H1 (cell line): ENCODE data around the gene EXO1. TPM values are rescaled to one million over a fixed set of nuclear protein-coding genes. Genes with fewer than 3 reads are reported as not detected.

ENCODE experiments used
- CTCF ChIA-PET: fragments of 300-600 bp; sonication (Branson Sonifier 250); formaldehyde crosslinking; loops from one replicate; lab custom pipeline; 2021; ENCODE audit not compliant: partially characterized antibody; lab: Charles Lee
- POLR2A ChIA-PET: fragments of 300-600 bp; sonication (Branson Sonifier 250); formaldehyde crosslinking; loops from one replicate; lab custom pipeline; 2021; ENCODE audit warnings: inconsistent platforms; ENCODE audit not compliant: partially characterized antibody; lab: Charles Lee
- DNase-seq, 2 experiments: peaks; one replicate each; pipeline versions ENCODE4 v3.0.0 to v3.0.0-alpha.2; 2010 to 2022; ENCODE audit warnings: low spot score in 2 of 2, low read depth in 1 of 2, mixed read lengths in 1 of 2
- FAIRE-seq: peaks from 2 replicates; lab custom pipeline; 2011; peaks lifted over from hg19 to GRCh38; lab: Jason Lieb, UNC
- H2AFZ ChIP-seq: 2 replicates; pipeline ENCODE4 v1.8.1; 2012; ENCODE audit warnings: low read length, inconsistent platforms
- H2AK5ac ChIP-seq: 2 replicates; pipeline ENCODE4 v1.6.1; 2013; ENCODE audit warnings: low read depth, low read length
- H2BK120ac ChIP-seq: replicated peaks from 2 replicates; pipeline ENCODE3; 2013; ENCODE audit warnings: low read depth, low read length, inconsistent platforms
- H2BK12ac ChIP-seq: 2 replicates; pipeline ENCODE4 v1.6.1; 2013; ENCODE audit warnings: low read depth, low read length
- H2BK15ac ChIP-seq: 2 replicates; pipeline ENCODE4 v1.6.1; 2013; ENCODE audit warnings: low read length
- H2BK20ac ChIP-seq: 2 replicates; pipeline ENCODE4 v1.6.1; 2013; ENCODE audit warnings: low read length
- H2BK5ac ChIP-seq: 2 replicates; pipeline ENCODE4 v1.6.1; 2013; ENCODE audit warnings: low read depth, low read length
- H3K14ac ChIP-seq: 2 replicates; pipeline ENCODE4 v1.6.1; 2013; ENCODE audit warnings: inconsistent platforms; ENCODE audit not compliant: insufficient read length
- H3K18ac ChIP-seq: 2 replicates; pipeline ENCODE4 v1.6.1; 2013; ENCODE audit warnings: low read length; ENCODE audit errors: extremely low read depth
- H3K23ac ChIP-seq: 2 replicates; pipeline ENCODE4 v1.6.1; 2013; ENCODE audit warnings: inconsistent platforms; ENCODE audit not compliant: insufficient read length
- H3K23me2 ChIP-seq: 2 replicates; pipeline ENCODE4 v1.6.1; 2013; ENCODE audit warnings: low read depth, low read length
- H3K27ac ChIP-seq: 2 replicates; pipeline ENCODE4 v1.6.1; 2011; ENCODE audit warnings: low read depth, low read length, inconsistent platforms
- H3K27me3 ChIP-seq, 4 experiments: replicated peaks in 1 of 4; 1 replicate in 1 of 4; 2 replicates in 3 of 4; pipeline versions ENCODE4 v1.6.1 to v1.8.1; 2011 to 2013; ENCODE audit warnings: low read length in 3 of 4, mild to moderate bottlenecking in 3 of 4, inconsistent platforms in 2 of 4, mixed read lengths in 2 of 4, moderate library complexity in 1 of 4; ENCODE audit not compliant: control insufficient read depth in 3 of 4, insufficient read depth in 3 of 4; ENCODE audit errors: extremely low read depth in 1 of 4
- H3K36me3 ChIP-seq, 4 experiments: 2 replicates each; pipeline versions ENCODE4 v1.6.1 to v1.8.1; 2011 to 2013; ENCODE audit warnings: mild to moderate bottlenecking in 4 of 4, low read length in 3 of 4, moderate library complexity in 2 of 4, control low read depth in 1 of 4, inconsistent platforms in 1 of 4; ENCODE audit not compliant: insufficient read depth in 4 of 4, control insufficient read depth in 2 of 4
- H3K4ac ChIP-seq: replicated peaks from 2 replicates; pipeline ENCODE3; 2013; ENCODE audit warnings: low read length, low read depth, mixed read lengths, inconsistent platforms; ENCODE audit not compliant: insufficient read length
- H3K4me1 ChIP-seq, 4 experiments: replicated peaks in 1 of 4; 1 replicate in 1 of 4; 2 replicates in 3 of 4; pipeline versions ENCODE4 v1.6.1 to v1.8.1; 2011 to 2013; ENCODE audit warnings: low read length in 3 of 4, inconsistent platforms in 2 of 4, mixed read lengths in 1 of 4; ENCODE audit not compliant: insufficient read depth in 4 of 4, control insufficient read depth in 3 of 4
- H3K4me2 ChIP-seq, 2 experiments: 2 replicates each; pipeline versions ENCODE4 v1.6.1 to v1.8.1; 2011 to 2013; ENCODE audit warnings: low read depth in 2 of 2, low read length in 2 of 2, control low read depth in 1 of 2, inconsistent platforms in 1 of 2, mild to moderate bottlenecking in 1 of 2; ENCODE audit not compliant: insufficient read depth in 1 of 2
- H3K4me3 ChIP-seq, 4 experiments: fragments of 200-600, 300-600 bp in 1 of 4; sonication (generic), shearing (Covaris generic), sonication (Bioruptor Twin) in 1 of 4; 2 replicates each; pipeline versions ENCODE4 v1.5.1 to v1.8.1; 2011 to 2016; ENCODE audit warnings: low read length in 4 of 4, low read depth in 3 of 4, control low read depth in 2 of 4, inconsistent platforms in 2 of 4, mild to moderate bottlenecking in 2 of 4, mixed read lengths in 1 of 4, moderate library complexity in 1 of 4; ENCODE audit not compliant: insufficient read depth in 2 of 4; ENCODE audit errors: extremely low read depth in 1 of 4
- H3K56ac ChIP-seq: replicated peaks from 2 replicates; pipeline ENCODE3; 2013; ENCODE audit warnings: low read depth, mild to moderate bottlenecking, mixed read lengths, low read length, inconsistent platforms; ENCODE audit not compliant: insufficient read length
- H3K79me1 ChIP-seq: 2 replicates; pipeline ENCODE4 v1.6.1; 2013; ENCODE audit warnings: low read depth, low read length, control low read depth
- H3K79me2 ChIP-seq, 2 experiments: 2 replicates each; pipeline versions ENCODE4 v1.6.1 to v1.8.1; 2012 to 2013; ENCODE audit warnings: low read length in 2 of 2, mild to moderate bottlenecking in 2 of 2, inconsistent platforms in 1 of 2; ENCODE audit not compliant: insufficient read depth in 2 of 2, control insufficient read depth in 1 of 2
- H3K9ac ChIP-seq, 4 experiments: replicated peaks in 1 of 4; 1 replicate in 1 of 4; 2 replicates in 3 of 4; pipeline versions ENCODE4 v1.6.1 to v1.8.1; 2011 to 2013; ENCODE audit warnings: low read depth in 3 of 4, low read length in 3 of 4, control low read depth in 2 of 4, mild to moderate bottlenecking in 2 of 4, moderate library complexity in 2 of 4, inconsistent platforms in 1 of 4; ENCODE audit errors: extremely low read depth in 1 of 4
- H3K9me3 ChIP-seq, 2 experiments: 2 replicates each; pipeline versions ENCODE4 v1.6.1 to v1.8.1; 2012 to 2013; ENCODE audit warnings: mild to moderate bottlenecking in 2 of 2, moderate library complexity in 2 of 2, control low read depth in 1 of 2, inconsistent platforms in 1 of 2, low read depth in 1 of 2, low read length in 1 of 2, mixed read lengths in 1 of 2; ENCODE audit not compliant: insufficient read depth in 2 of 2
- H4K20me1 ChIP-seq, 2 experiments: replicated peaks in 1 of 2; 2 replicates each; pipeline versions ENCODE3 to v1.8.1; 2011 to 2013; ENCODE audit warnings: inconsistent platforms in 2 of 2, low read length in 2 of 2, mild to moderate bottlenecking in 1 of 2; ENCODE audit not compliant: insufficient read depth in 2 of 2, control insufficient read depth in 1 of 2
- H4K5ac ChIP-seq: 2 replicates; pipeline ENCODE4 v1.6.1; 2013; ENCODE audit warnings: low read length, low read depth, mixed read lengths, inconsistent platforms; ENCODE audit not compliant: insufficient read length
- H4K8ac ChIP-seq: 2 replicates; pipeline ENCODE4 v1.8.0; 2013; ENCODE audit warnings: mild to moderate bottlenecking, moderate library complexity, low read length, inconsistent platforms; ENCODE audit not compliant: insufficient read depth; ENCODE audit errors: extremely low read depth
- H4K91ac ChIP-seq: replicated peaks from 2 replicates; pipeline ENCODE3; 2013; ENCODE audit warnings: low read length, mixed read lengths, inconsistent platforms; ENCODE audit not compliant: insufficient read length
- CHD1 ChIP-seq: IDR thresholded peaks from 2 replicates; pipeline ENCODE4 v1.6.1; 2012; ENCODE audit warnings: low read depth, low read length, improper control_type of control experiment
- CHD2 ChIP-seq: IDR thresholded peaks from 2 replicates; pipeline ENCODE4 v1.6.1; 2012; ENCODE audit warnings: low read length, improper control_type of control experiment
- CREB1 ChIP-seq: IDR thresholded peaks from 2 replicates; pipeline ENCODE4 v1.6.1; 2012; ENCODE audit warnings: inconsistent platforms
- EZH2 ChIP-seq: fragments of 200-600 bp; sonication (generic); IDR thresholded peaks from 2 replicates; pipeline ENCODE4 v1.7.1; 2012; ENCODE audit warnings: low read depth, mild to moderate bottlenecking, moderate library complexity, low read length, inconsistent platforms; ENCODE audit not compliant: severe bottlenecking
- GTF2F1 ChIP-seq: IDR thresholded peaks from 2 replicates; pipeline ENCODE4 v1.6.1; 2012; ENCODE audit warnings: low read depth, low read length, improper control_type of control experiment, borderline replicate concordance
- KDM5A ChIP-seq: fragments of 200-600 bp; IDR thresholded peaks from 2 replicates; pipeline ENCODE4 v1.7.1; 2012; ENCODE audit warnings: mild to moderate bottlenecking, low read length, inconsistent platforms, mixed read lengths
- RAD21 ChIP-seq, 2 experiments: IDR thresholded peaks in 1 of 2; conservative IDR thresholded peaks in 1 of 2; 2 replicates each; pipeline ENCODE4 v1.6.1; 2011; ENCODE audit warnings: low read depth in 2 of 2, low read length in 2 of 2, improper control_type of control experiment in 1 of 2, inconsistent platforms in 1 of 2, mild to moderate bottlenecking in 1 of 2, moderate library complexity in 1 of 2
- RXRA ChIP-seq: IDR thresholded peaks from 2 replicates; pipeline ENCODE4 v1.6.1; 2011; ENCODE audit warnings: low read depth, mild to moderate bottlenecking, low read length, moderate library complexity; ENCODE audit not compliant: insufficient read depth
- SAP30 ChIP-seq: fragments of 300-600 bp; sonication (generic); IDR thresholded peaks from 2 replicates; pipeline ENCODE4 v1.7.1; 2012; ENCODE audit warnings: low read length, moderate library complexity, mild to moderate bottlenecking, inconsistent platforms; ENCODE audit not compliant: insufficient read depth, insufficient replicate concordance
- SP4 ChIP-seq: IDR thresholded peaks from 2 replicates; pipeline ENCODE4 v1.6.1; 2012; ENCODE audit warnings: low read length, inconsistent platforms
- SRF ChIP-seq: IDR thresholded peaks from 2 replicates; pipeline ENCODE4 v1.6.1; 2011; ENCODE audit warnings: mild to moderate bottlenecking, low read depth, low read length, moderate library complexity
- YY1 ChIP-seq: IDR thresholded peaks from 2 replicates; pipeline ENCODE4 v1.6.1; 2011; ENCODE audit warnings: low read depth, mild to moderate bottlenecking, low read length
- WGBS, 2 experiments: shearing (Covaris generic) in 1 of 2; methylation state at CpG; one replicate each; pipeline versions ENCODE4 v1.1.6 to v1.1.7; 2013 to 2015; ENCODE audit warnings: low lambda C conversion rate in 2 of 2, mixed read lengths in 2 of 2, inconsistent platforms in 1 of 2, low coverage in 1 of 2, missing lambda C conversion rate in 1 of 2; ENCODE audit not compliant: insufficient replicate concordance in 2 of 2, insufficient coverage in 1 of 2, insufficient read length in 1 of 2; ENCODE audit errors: extremely low coverage in 1 of 2, missing lambda C conversion rate in 1 of 2; 5-methylcytosine and 5-hydroxymethylcytosine counted together
- polyA plus RNA-seq, 7 experiments: library from polyadenylated mRNA; depleted of rRNA in 3 of 7; stranded (reverse) in 5 of 7; unstranded in 2 of 7; fragments of >200 nt in 5 of 7; fragments of 200-250 nt in 2 of 7; gene quantifications; 1 replicate in 5 of 7; 2 replicates in 1 of 7; 4 replicates in 1 of 7; pipeline versions ENCODE4 v1.2.1 to v1.2.3, GENCODE V29; 2011 to 2013; ENCODE audit warnings: missing spikeins in 2 of 7, mixed read lengths in 2 of 7
- total RNA-seq: library from RNA; stranded (reverse); fragmentation: NEBNext Ultra II Directional; extraction: Animal tissue kit (Norgen Biotek cat#: 25700); gene quantifications from 2 replicates; pipeline ENCODE4 v1.2.1, GENCODE V29; 2021
- TF ChIP-seq, protein P1 (sequence below): IDR thresholded peaks from 2 replicates; pipeline ENCODE4 v1.6.1; 2012; ENCODE audit warnings: inconsistent platforms
- TF ChIP-seq, protein P2 (sequence below): IDR thresholded peaks from 2 replicates; pipeline ENCODE4 v1.6.1; 2011; ENCODE audit warnings: low read depth, mild to moderate bottlenecking, low read length; ENCODE audit not compliant: insufficient read depth

EXO1 gene
- total and polyA plus RNA-seq, 2 of the 8 experiments (the other 6 are each of a cell fraction or from before 2014, with no cell fraction given), result 9.2 to 43.0 TPM

DNA sequence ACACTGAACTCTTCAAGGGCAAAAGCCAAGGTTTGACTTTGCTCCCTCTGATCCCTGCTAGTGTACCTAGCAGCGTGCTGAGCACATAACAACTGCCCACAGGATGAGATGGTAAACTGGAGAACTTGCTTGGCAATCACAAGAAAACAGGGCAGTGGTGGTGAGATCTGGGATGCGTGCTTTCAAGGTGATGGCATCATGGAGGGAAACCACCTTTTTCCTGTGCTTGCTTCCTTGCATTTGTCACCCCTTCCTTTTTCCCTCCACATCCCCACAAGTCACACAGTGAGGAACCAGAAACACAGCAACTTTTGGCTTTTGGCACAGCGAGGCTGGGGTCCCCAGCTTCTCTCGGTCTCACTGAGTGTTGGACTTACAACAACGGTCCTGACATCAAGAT, 78.1 kb downstream of the EXO1 start:
- H3K4me1 ChIP-seq, result no peaks in the 10 kb centered on the region
- FAIRE-seq (no peak), DNase-seq (no peak)
- no peak overlapping the region for H2BK12ac ChIP-seq
- H4K8ac ChIP-seq, result no peak overlapping the region
- peak overlapping the region; percentile 18; the same call in 1 of the 2 replicates for H2AFZ ChIP-seq
- no peaks in the 10 kb centered on the region for H3K36me3 ChIP-seq
- H3K4ac ChIP-seq, result no peak overlapping the region
- POLR2A ChIA-PET, result no interaction called here
- no peak overlapping the region for H3K4me3 ChIP-seq
- no peak overlapping the region; the same call in 1 of the 2 replicates for H3K18ac ChIP-seq
- no peak overlapping the region for H3K27ac ChIP-seq
- H3K23me2 ChIP-seq, result no peaks in the 10 kb centered on the region
- H4K91ac ChIP-seq, result no peak overlapping the region
- H3K9ac ChIP-seq, result no peak overlapping the region
- H3K56ac ChIP-seq, result no peak overlapping the region
- no peak overlapping the region for H2BK5ac ChIP-seq
- no peak overlapping the region for H2BK15ac ChIP-seq
- no peak overlapping the region for H4K5ac ChIP-seq
- no peak overlapping the region for H2AK5ac ChIP-seq
- no peak overlapping the region for H2BK120ac ChIP-seq
- no peaks in the 10 kb centered on the region for H3K79me1 ChIP-seq
- 94% methylated on average over 5 of the region's 5 CpGs; no CpG with 5 or more reads in 1 of the 2 experiments for WGBS, 2 experiments
- no peaks in the 10 kb centered on the region for H3K79me2 ChIP-seq
- no peaks in the 10 kb centered on the region for H3K9me3 ChIP-seq
- no peaks in the 10 kb centered on the region for H3K27me3 ChIP-seq
- no peak overlapping the region for H2BK20ac ChIP-seq
- H3K23ac ChIP-seq, result no peak overlapping the region
- CTCF ChIA-PET, result interaction anchor here (0.6 to 1.5 kb wide), 2 partner anchors 30 to 60 kb away, joined by 3 to 4 read pairs; no protein-coding TSS in a partner anchor
- no peaks in the 10 kb centered on the region for H4K20me1 ChIP-seq
- H3K14ac ChIP-seq, result no peak overlapping the region
- H3K4me2 ChIP-seq, result no peak overlapping the region
- TF ChIP-seq EZH2 (no peak), YY1 (no peak), CHD2 (no peak), SP4 (no peak), GTF2F1 (no peak), CREB1 (no peak), KDM5A (no peak), CHD1 (no peak), SAP30 (no peak), RAD21 (IDR thresholded peaks at IDR 0.05 in 1 of 2, conservative IDR thresholded peaks at IDR 0.05 in 1 of 2; ENCODE audit: low read depth in 2 of 2, low read length in 2 of 2) (no peak), SRF (no peak), RXRA (no peak)
- TF ChIP-seq, protein P1, sequence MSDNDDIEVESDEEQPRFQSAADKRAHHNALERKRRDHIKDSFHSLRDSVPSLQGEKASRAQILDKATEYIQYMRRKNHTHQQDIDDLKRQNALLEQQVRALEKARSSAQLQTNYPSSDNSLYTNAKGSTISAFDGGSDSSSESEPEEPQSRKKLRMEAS, result no peak
- TF ChIP-seq, protein P2, sequence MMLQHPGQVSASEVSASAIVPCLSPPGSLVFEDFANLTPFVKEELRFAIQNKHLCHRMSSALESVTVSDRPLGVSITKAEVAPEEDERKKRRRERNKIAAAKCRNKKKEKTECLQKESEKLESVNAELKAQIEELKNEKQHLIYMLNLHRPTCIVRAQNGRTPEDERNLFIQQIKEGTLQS, result no peak
